ENCODE results near the gene SGMS1.

The SGMS1 gene

GRCh38 chr10:50394832-50395231, 228.9 kb downstream of the SGMS1 start:
- H3K4me3 ChIP-seq (ENCODE audit: low read depth, low read length): no peak overlapping the region
- TF ChIP-seq CTCF (IDR thresholded peaks at IDR 0.05; ENCODE audit: low read depth, low read length): no peak

- no peak for TF ChIP-seq CTCF (IDR thresholded peaks at IDR 0.05; ENCODE audit: low read depth, low read length)
- no peak overlapping the region for H3K4me3 ChIP-seq (ENCODE audit: low read depth, low read length)
Measured at GRCh38 chr10:50393784-50394467, 229.8 kb downstream of the SGMS1 start.

GRCh38 chr10:50392966-50393718, 230.6 kb downstream of the SGMS1 start:
- no peak for TF ChIP-seq CTCF (IDR thresholded peaks at IDR 0.05; ENCODE audit: low read depth, low read length)
- no peak overlapping the region for H3K4me3 ChIP-seq (ENCODE audit: low read depth, low read length)

GRCh38 chr10:50392426-50392825, 231.3 kb downstream of the SGMS1 start:
- H3K4me3 ChIP-seq (ENCODE audit: low read depth, low read length): no peak overlapping the region
- TF ChIP-seq CTCF (IDR thresholded peaks at IDR 0.05; ENCODE audit: low read depth, low read length): no peak

GRCh38 chr10:50390302-50390701, 233.5 kb downstream of the SGMS1 start:
- TF ChIP-seq CTCF (IDR thresholded peaks at IDR 0.05; ENCODE audit: low read depth, low read length): no peak
- no peak overlapping the region for H3K4me3 ChIP-seq (ENCODE audit: low read depth, low read length)

- no peak for TF ChIP-seq CTCF (IDR thresholded peaks at IDR 0.05; ENCODE audit: low read depth, low read length)
- H3K4me3 ChIP-seq (ENCODE audit: low read depth, low read length): no peak overlapping the region
Measured at GRCh38 chr10:50388181-50388580, 235.6 kb downstream of the SGMS1 start.

GRCh38 chr10:50387732-50388073, 236.1 kb downstream of the SGMS1 start:
- H3K4me3 ChIP-seq (ENCODE audit: low read depth, low read length): no peak overlapping the region
- TF ChIP-seq CTCF (IDR thresholded peaks at IDR 0.05; ENCODE audit: low read depth, low read length): no peak
